Esophagus (tissue), 2 donors: ENCODE results near the gene F2. TPM values are rescaled to one million over a fixed set of nuclear protein-coding genes. Genes with fewer than 3 reads are reported as not detected.

Source experiments
- H3K27ac ChIP-seq, 2 donors: one replicate each; pipeline ENCODE4 v1.5.1; 2013; ENCODE audit warnings: low read depth in 2 of 2, mild to moderate bottlenecking in 2 of 2, inconsistent platforms in 1 of 2, low read length in 1 of 2, moderate library complexity in 1 of 2
- H3K27me3 ChIP-seq, 2 donors: one replicate each; pipeline ENCODE4 v1.6.1; 2013; ENCODE audit warnings: low read length in 2 of 2, control low read depth in 1 of 2, mild to moderate bottlenecking in 1 of 2; ENCODE audit not compliant: insufficient read depth in 2 of 2, control insufficient read depth in 1 of 2
- H3K36me3 ChIP-seq, 2 donors: one replicate each; pipeline ENCODE4 v1.6.1; 2013; ENCODE audit warnings: low read length in 1 of 2; ENCODE audit not compliant: control insufficient read depth in 2 of 2, insufficient read depth in 2 of 2
- H3K4me1 ChIP-seq, 2 donors: one replicate each; pipeline ENCODE4 v1.6.1; 2013; ENCODE audit warnings: low read length in 1 of 2; ENCODE audit not compliant: control insufficient read depth in 2 of 2, insufficient read depth in 2 of 2
- H3K4me3 ChIP-seq, 2 donors: one replicate each; pipeline ENCODE4 v1.5.1; 2013; ENCODE audit warnings: low read length in 2 of 2, mild to moderate bottlenecking in 2 of 2, low read depth in 1 of 2, moderate library complexity in 1 of 2
- H3K9me3 ChIP-seq, 2 donors: one replicate each; pipeline ENCODE4 v1.6.1; 2013; ENCODE audit warnings: mild to moderate bottlenecking in 2 of 2, low read depth in 1 of 2, low read length in 1 of 2, moderate library complexity in 1 of 2; ENCODE audit not compliant: control insufficient read depth in 2 of 2, insufficient read depth in 1 of 2
- WGBS, 2 donors: extraction: QIAGEN DNeasy Blood & Tissue Kit; methylation state at CpG; one replicate each; pipeline ENCODE4 v1.1.7; 2013; 5-methylcytosine and 5-hydroxymethylcytosine counted together
- polyA plus RNA-seq, 2 donors: library from polyadenylated mRNA; stranded (reverse); fragments of 200-250 nt; gene quantifications; one replicate each; pipeline ENCODE4 v1.2.3, GENCODE V29; 2013
- donor health status: healthy with polysubstance abuse.
- donor health status: Bipolar disorder and iron deficiency.

F2 gene
- polyA plus RNA-seq, 2 donors, result 0.04 TPM; not detected in 1

GRCh38 chr11:46682773-46683752, 36.0 kb upstream of the F2 start:
- Histone ChIP-seq H3K36me3 (peaks cover 16 to 48% of the 10 kb centered on the region in 2 donors), H3K4me3 (no peak overlapping the region), H3K4me1 (peaks cover 0 to 10% of the 10 kb centered on the region in 2 donors), H3K9me3 (no peaks in the 10 kb centered on the region), H3K27ac (no peak overlapping the region), H3K27me3 (no peaks in the 10 kb centered on the region)
- WGBS, 2 donors, result 87% methylated on average over 11 of the region's 11 CpGs

GRCh38 chr11:46684367-46684766, 34.6 kb upstream of the F2 start:
- Histone ChIP-seq H3K4me3 (no peak overlapping the region), H3K9me3 (no peaks in the 10 kb centered on the region), H3K27ac (no peak overlapping the region), H3K36me3 (peaks cover 16 to 36% of the 10 kb centered on the region in 2 donors), H3K4me1 (peaks cover 0 to 12% of the 10 kb centered on the region in 2 donors), H3K27me3 (no peaks in the 10 kb centered on the region)
- 71 to 74% methylated on average over 3 of the region's 3 CpGs for WGBS, 2 donors

- H3K27me3 ChIP-seq, result no peaks in the 10 kb centered on the region
- WGBS, 2 donors, result 43 to 58% methylated on average over 15 of the region's 15 CpGs
- H3K36me3 ChIP-seq, result peaks cover 3 to 16% of the 10 kb centered on the region in 2 donors
- peaks cover 0 to 12% of the 10 kb centered on the region in 2 donors for H3K4me1 ChIP-seq
- H3K9me3 ChIP-seq, result no peaks in the 10 kb centered on the region
- no peak overlapping the region for H3K4me3 ChIP-seq
- peak overlapping the region; percentile 94 to 96 for H3K27ac ChIP-seq
These were observed 31.9 kb upstream of the F2 start for GRCh38 chr11:46686886-46687795.

GRCh38 chr11:46690702-46691101, 28.3 kb upstream of the F2 start:
- no peaks in the 10 kb centered on the region for H3K27me3 ChIP-seq
- H3K27ac ChIP-seq, result no peak overlapping the region
- 96% methylated on average over 1 of the region's 1 CpG for WGBS, 2 donors
- H3K4me3 ChIP-seq, result no peak overlapping the region
- peaks cover 6 to 17% of the 10 kb centered on the region in 2 donors for H3K4me1 ChIP-seq
- H3K36me3 ChIP-seq, result peaks cover 5 to 25% of the 10 kb centered on the region in 2 donors
- no peaks in the 10 kb centered on the region for H3K9me3 ChIP-seq

GRCh38 chr11:46692450-46692849, 26.6 kb upstream of the F2 start:
- Histone ChIP-seq H3K4me3 (no peak overlapping the region), H3K4me1 (peaks cover 9 to 22% of the 10 kb centered on the region in 2 donors), H3K36me3 (peaks cover 5 to 28% of the 10 kb centered on the region in 2 donors), H3K27me3 (no peaks in the 10 kb centered on the region), H3K9me3 (no peaks in the 10 kb centered on the region), H3K27ac (no peak overlapping the region)
- 90 to 91% methylated on average over 4 of the region's 4 CpGs for WGBS, 2 donors

- Histone ChIP-seq H3K9me3 (no peaks in the 10 kb centered on the region), H3K36me3 (peaks cover 5 to 25% of the 10 kb centered on the region in 2 donors), H3K27me3 (no peaks in the 10 kb centered on the region), H3K27ac (peak overlapping the region; percentile 80 to 96), H3K4me3 (no peak overlapping the region), H3K4me1 (peaks cover 9 to 23% of the 10 kb centered on the region in 2 donors)
- 50 to 66% methylated on average over 2 of the region's 2 CpGs for WGBS, 2 donors
These were observed 25.4 kb upstream of the F2 start for GRCh38 chr11:46693597-46694012.

GRCh38 chr11:46694072-46694471, 24.9 kb upstream of the F2 start:
- peak overlapping the region; percentile 80 to 96 for H3K27ac ChIP-seq
- H3K4me1 ChIP-seq, result peaks cover 9 to 23% of the 10 kb centered on the region in 2 donors

GRCh38 chr11:46694607-46695006, 24.4 kb upstream of the F2 start:
- H3K27ac ChIP-seq, result peak overlapping the region; percentile 80 to 96
- H3K4me1 ChIP-seq, result peaks cover 9 to 25% of the 10 kb centered on the region in 2 donors
- no peak overlapping the region for H3K4me3 ChIP-seq
- H3K9me3 ChIP-seq, result no peaks in the 10 kb centered on the region
- H3K36me3 ChIP-seq, result peaks cover 5 to 25% of the 10 kb centered on the region in 2 donors
- WGBS, 2 donors, result 83 to 92% methylated on average over 7 of the region's 7 CpGs
- H3K27me3 ChIP-seq, result no peaks in the 10 kb centered on the region

More at GRCh38 chr11:46694072-46694471, 24.9 kb upstream of the F2 start:
- Histone ChIP-seq H3K9me3 (no peaks in the 10 kb centered on the region), H3K36me3 (peaks cover 5 to 25% of the 10 kb centered on the region in 2 donors), H3K4me3 (no peak overlapping the region), H3K27me3 (no peaks in the 10 kb centered on the region)
- 80 to 81% methylated on average over 6 of the region's 6 CpGs for WGBS, 2 donors
